Colon (tissue), 2 donors: ENCODE measurements around the gene E4F1.
"Not testable (repeated sequence)": the region's sequence is repeated elsewhere in the genome, so short reads cannot be mapped to it uniquely, and the experiment has no call there.

Source experiments
- FAIRE-seq: peaks from 2 replicates; lab custom pipeline; 2012; peaks lifted over from hg19 to GRCh38; lab: Jason Lieb, UNC
- donor health status: control.
- donor health status: control.

E4F1 gene

GRCh38 chr16:2244926-2245795 is 21.8 kb downstream of the E4F1 start:
- FAIRE-seq, result no peak

GRCh38 chr16:2246301-2246885 is 23.0 kb downstream of the E4F1 start:
- no peak for FAIRE-seq

GRCh38 chr16:2250652-2251295 is 27.4 kb downstream of the E4F1 start:
- no peak for FAIRE-seq

- FAIRE-seq, result no peak
Observed at GRCh38 chr16:2251296-2252111, 28.1 kb downstream of the E4F1 start, which contains the start of gene ECI1. Gene ECI1 (minus strand): TSS chr16:2251587. CDS start chr16:2251566, 21 bp downstream.

- no peak for FAIRE-seq
Observed at GRCh38 chr16:2252806-2253148, 29.4 kb downstream of the E4F1 start.

- no peak for FAIRE-seq
Observed at GRCh38 chr16:2253293-2253692, 29.9 kb downstream of the E4F1 start.

- FAIRE-seq, result no peak
Observed at GRCh38 chr16:2256531-2257140, 33.2 kb downstream of the E4F1 start.

GRCh38 chr16:2257726-2258125 is 34.3 kb downstream of the E4F1 start:
- FAIRE-seq, result no peak

- FAIRE-seq, result not testable (repeated sequence)
Observed at GRCh38 chr16:2258530-2258929, 35.1 kb downstream of the E4F1 start.

GRCh38 chr16:2260250-2260649 is 36.9 kb downstream of the E4F1 start:
- FAIRE-seq, result no peak

GRCh38 chr16:2263026-2263425 is 39.6 kb downstream of the E4F1 start:
- FAIRE-seq, result not testable (repeated sequence)

GRCh38 chr16:2266887-2267286 is 43.5 kb downstream of the E4F1 start:
- not testable (repeated sequence) for FAIRE-seq

GRCh38 chr16:2267505-2267912 is 44.1 kb downstream of the E4F1 start:
- not testable (repeated sequence) for FAIRE-seq

- no peak for FAIRE-seq
Observed at GRCh38 chr16:2267913-2268666, 44.7 kb downstream of the E4F1 start, which contains the start of gene RNPS1. Gene RNPS1 (minus strand): TSS chr16:2268126. CDS start chr16:2264643, 3,483 bp downstream.

GRCh38 chr16:2270070-2270462 is 46.7 kb downstream of the E4F1 start:
- no peak for FAIRE-seq

GRCh38 chr16:2270588-2271470 is 47.4 kb downstream of the E4F1 start:
- no peak for FAIRE-seq

GRCh38 chr16:2271848-2272461 is 48.6 kb downstream of the E4F1 start:
- no peak for FAIRE-seq

GRCh38 chr16:2273484-2273883 is 50.1 kb downstream of the E4F1 start:
- FAIRE-seq, result no peak

- no peak for FAIRE-seq
Observed at GRCh38 chr16:2273931-2274330, 50.5 kb downstream of the E4F1 start.
